Fibroblast of skin of right biceps (primary cell): ENCODE data around the gene ACSS3.
"Not testable (repeated sequence)": the region's sequence is repeated elsewhere in the genome, so short reads cannot be mapped to it uniquely, and the experiment has no call there.

Experiments
- DNase-seq: peaks from one replicate; pipeline ENCODE4 v3.0.0-alpha.2; 2013

ACSS3 gene

GRCh38 chr12:81077686-81078441 lies at the start of gene ACSS3:
Gene ACSS3, plus strand, starts transcription at chr12:81078079. Its CDS starts 42 bp downstream, at chr12:81078121.
- peak; percentile 38 for DNase-seq

GRCh38 chr12:81034926-81035325 lies 43.0 kb upstream of the ACSS3 start:
- no peak for DNase-seq

- no peak for DNase-seq
Observed at GRCh38 chr12:81039231-81039630, 38.6 kb upstream of the ACSS3 start.

GRCh38 chr12:81043979-81044740 lies 33.7 kb upstream of the ACSS3 start:
- DNase-seq = no peak

GRCh38 chr12:81064971-81065370 lies 12.9 kb upstream of the ACSS3 start:
- DNase-seq = not testable (repeated sequence)

GRCh38 chr12:81070846-81071245 lies 7.0 kb upstream of the ACSS3 start:
- peak; percentile 14 for DNase-seq

- no peak for DNase-seq
Observed at GRCh38 chr12:81075539-81075938, 2.3 kb upstream of the ACSS3 start.

GRCh38 chr12:81077329-81077685 lies 572 bp upstream of the ACSS3 start:
- peak; percentile 15 for DNase-seq

GRCh38 chr12:81078469-81079196 lies 754 bp downstream of the ACSS3 start:
- peak; percentile 65 for DNase-seq

- no peak for DNase-seq
Observed at GRCh38 chr12:81079280-81080076, 1.6 kb downstream of the ACSS3 start.

GRCh38 chr12:81080431-81080983 lies 2.6 kb downstream of the ACSS3 start:
- DNase-seq = no peak

GRCh38 chr12:81081726-81082125 lies 3.8 kb downstream of the ACSS3 start:
- no peak for DNase-seq

GRCh38 chr12:81083018-81083417 lies 5.1 kb downstream of the ACSS3 start:
- no peak for DNase-seq

GRCh38 chr12:81083906-81084513 lies 6.1 kb downstream of the ACSS3 start:
- DNase-seq = no peak

- DNase-seq = peak; percentile 10
Observed at GRCh38 chr12:81084811-81085350, 7.0 kb downstream of the ACSS3 start.

- DNase-seq = no peak
Observed at GRCh38 chr12:81085832-81086231, 8.0 kb downstream of the ACSS3 start.

- DNase-seq = no peak
Observed at GRCh38 chr12:81086342-81086741, 8.5 kb downstream of the ACSS3 start.

GRCh38 chr12:81088221-81088620 lies 10.3 kb downstream of the ACSS3 start:
- DNase-seq = no peak

GRCh38 chr12:81089412-81089811 lies 11.5 kb downstream of the ACSS3 start:
- DNase-seq = no peak

- DNase-seq = no peak
Observed at GRCh38 chr12:81092053-81092452, 14.2 kb downstream of the ACSS3 start.

GRCh38 chr12:81094718-81095360 lies 17.0 kb downstream of the ACSS3 start:
- DNase-seq = no peak
